ENCODE results near the gene PDZK1IP1.

Gene PDZK1IP1, protein sequence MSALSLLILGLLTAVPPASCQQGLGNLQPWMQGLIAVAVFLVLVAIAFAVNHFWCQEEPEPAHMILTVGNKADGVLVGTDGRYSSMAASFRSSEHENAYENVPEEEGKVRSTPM

DNA sequence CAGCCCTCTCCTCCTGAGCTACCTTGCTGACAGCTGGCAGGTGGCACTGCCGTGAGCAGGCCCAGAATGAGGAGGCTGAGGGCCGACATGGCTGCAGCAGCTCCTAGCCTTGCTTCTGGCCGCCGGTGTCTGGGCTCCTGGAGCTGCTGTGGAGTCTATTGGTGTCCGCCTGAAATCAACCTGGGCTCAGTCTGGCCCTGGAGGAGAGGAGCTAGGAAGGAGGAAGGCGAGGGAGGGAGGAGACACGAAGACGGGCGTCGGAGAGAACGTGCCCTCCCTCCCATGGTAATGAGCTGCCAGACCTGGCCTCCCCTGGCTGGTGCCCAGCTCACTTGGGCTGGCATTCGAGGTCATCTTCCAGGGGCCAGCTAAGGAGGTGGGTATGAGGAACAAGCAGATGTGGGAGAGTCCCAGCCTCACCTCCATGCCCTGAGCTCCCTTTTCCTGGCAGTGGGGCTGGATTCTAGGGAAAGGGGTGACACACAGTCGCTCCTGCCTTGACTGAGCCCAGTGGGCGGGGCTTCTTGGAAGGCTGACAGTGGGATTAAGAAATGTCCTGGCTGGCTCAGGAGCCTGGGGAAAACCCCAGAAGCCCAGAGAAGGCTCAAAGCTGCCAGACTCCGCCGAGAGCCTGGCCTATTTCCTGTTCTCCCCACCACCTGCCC, at the start of gene PDZK1IP1:
Gene PDZK1IP1 (minus strand): TSS at position 193 of the 665 bp plus-strand sequence. CDS start 104 bp downstream, at position 89.
- H3K27ac ChIP-seq, result peak within 1 kb of the TSS; percentile 71
- TF ChIP-seq, protein P1, sequence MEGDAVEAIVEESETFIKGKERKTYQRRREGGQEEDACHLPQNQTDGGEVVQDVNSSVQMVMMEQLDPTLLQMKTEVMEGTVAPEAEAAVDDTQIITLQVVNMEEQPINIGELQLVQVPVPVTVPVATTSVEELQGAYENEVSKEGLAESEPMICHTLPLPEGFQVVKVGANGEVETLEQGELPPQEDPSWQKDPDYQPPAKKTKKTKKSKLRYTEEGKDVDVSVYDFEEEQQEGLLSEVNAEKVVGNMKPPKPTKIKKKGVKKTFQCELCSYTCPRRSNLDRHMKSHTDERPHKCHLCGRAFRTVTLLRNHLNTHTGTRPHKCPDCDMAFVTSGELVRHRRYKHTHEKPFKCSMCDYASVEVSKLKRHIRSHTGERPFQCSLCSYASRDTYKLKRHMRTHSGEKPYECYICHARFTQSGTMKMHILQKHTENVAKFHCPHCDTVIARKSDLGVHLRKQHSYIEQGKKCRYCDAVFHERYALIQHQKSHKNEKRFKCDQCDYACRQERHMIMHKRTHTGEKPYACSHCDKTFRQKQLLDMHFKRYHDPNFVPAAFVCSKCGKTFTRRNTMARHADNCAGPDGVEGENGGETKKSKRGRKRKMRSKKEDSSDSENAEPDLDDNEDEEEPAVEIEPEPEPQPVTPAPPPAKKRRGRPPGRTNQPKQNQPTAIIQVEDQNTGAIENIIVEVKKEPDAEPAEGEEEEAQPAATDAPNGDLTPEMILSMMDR (conservative IDR thresholded peaks at IDR 0.05), result no peak
- peak; percentile 33; the same call in 1 of the 2 replicates for TF ChIP-seq ZFX (IDR thresholded peaks at IDR 0.05)

DNA sequence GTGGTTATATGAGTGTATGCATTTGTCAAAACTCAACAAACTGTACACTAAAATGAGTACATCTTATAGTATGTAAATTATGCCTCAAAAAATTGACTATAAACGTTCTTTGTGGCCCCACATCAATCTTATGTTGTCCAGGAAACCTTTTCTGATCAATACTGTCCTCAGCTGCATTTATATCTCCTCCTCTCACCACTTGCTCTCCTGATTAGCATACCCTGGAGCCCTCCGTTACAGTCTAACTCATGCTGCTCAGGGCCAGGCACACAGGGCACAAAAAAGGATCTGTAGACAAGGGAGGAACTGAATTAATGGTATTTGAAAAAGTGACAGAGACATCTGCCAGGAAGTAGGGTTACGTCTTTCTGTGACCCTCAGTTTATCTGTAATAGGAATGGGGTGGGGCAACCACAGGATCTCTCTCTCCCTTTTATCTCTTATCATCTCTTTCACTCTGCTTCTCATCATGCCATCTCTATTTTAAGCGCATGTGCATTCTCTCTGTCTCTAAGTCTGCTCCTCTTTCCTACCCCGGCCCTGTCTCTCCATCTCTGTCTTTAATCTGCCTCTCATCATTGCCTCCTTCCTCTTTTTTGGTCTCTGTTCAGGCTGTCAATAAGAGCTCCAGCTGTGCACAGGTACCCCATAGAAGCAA, 49.2 kb upstream of the PDZK1IP1 start:
- no peak for TF ChIP-seq ZFX (IDR thresholded peaks at IDR 0.05)
- TF ChIP-seq, protein P1 (conservative IDR thresholded peaks at IDR 0.05), result no peak
- no peak overlapping the region for H3K27ac ChIP-seq

DNA sequence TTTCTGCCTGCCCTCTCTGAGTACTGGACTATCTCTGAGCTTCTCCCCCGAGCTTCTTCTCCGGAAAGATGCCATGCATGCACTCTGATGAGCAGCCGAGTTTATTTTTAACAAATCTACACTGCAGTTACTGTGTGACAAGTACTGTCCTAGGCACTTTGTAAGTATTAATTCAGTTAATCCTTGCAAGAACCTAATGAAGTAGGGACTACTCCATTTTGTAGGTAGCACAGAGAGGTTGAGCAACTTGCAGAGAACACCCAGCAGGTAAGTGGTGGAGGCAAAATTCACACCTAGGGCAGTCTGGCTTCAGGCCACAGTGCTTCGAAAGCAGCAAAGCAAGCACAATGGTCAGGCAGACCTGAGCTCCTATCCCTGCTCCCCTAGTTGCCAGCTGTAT, 46.0 kb upstream of the PDZK1IP1 start:
- no peak overlapping the region for H3K27ac ChIP-seq
- TF ChIP-seq ZFX (IDR thresholded peaks at IDR 0.05), result no peak
- TF ChIP-seq, protein P1 (conservative IDR thresholded peaks at IDR 0.05), result no peak

DNA sequence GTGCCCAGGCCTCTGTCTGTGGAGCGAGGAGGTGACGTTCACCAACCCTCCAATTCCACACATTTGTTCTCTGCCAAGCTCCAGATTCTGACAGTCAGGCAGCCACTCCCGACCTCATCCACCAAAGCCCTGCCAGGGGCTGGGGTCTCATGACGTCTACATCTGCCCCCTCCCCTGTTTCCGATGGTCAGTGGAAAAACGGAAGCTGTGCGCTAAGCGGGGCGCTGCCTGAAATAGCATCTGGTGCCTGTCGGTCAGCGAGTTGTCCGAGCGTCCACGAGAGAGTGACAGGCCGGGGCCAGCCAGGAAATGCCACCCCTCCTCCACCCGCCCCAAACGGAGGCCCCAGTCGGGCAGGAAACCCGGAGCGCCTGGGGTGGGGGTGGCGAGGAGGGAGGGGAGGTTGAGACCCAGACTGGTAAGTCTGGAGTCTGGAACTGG, 45.4 kb upstream of the PDZK1IP1 start:
- no peak overlapping the region for H3K27ac ChIP-seq

DNA sequence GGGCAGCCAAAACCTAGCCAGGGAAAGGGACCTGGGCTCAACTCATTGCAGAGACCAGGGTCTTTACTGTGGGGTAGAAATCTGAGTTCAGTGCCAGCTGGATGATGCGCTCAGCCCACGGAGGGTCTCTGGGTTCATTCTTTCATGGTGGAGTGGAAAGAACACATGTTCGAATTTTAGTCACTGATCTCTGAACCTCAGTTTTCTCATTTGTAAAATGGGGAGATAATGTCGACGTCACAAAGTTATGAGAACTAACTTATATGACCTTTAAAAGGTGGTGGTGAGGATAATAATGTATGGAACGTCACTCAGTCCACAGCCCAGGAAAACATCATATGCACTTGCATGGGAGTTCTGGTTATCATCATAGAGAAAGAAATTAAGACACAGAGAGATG, 43.4 kb upstream of the PDZK1IP1 start:
- no peak overlapping the region for H3K27ac ChIP-seq

More for the DNA sequence above, 45.4 kb upstream of the PDZK1IP1 start:
- TF ChIP-seq, protein P1 (conservative IDR thresholded peaks at IDR 0.05), result no peak
- no peak for TF ChIP-seq ZFX (IDR thresholded peaks at IDR 0.05)

DNA sequence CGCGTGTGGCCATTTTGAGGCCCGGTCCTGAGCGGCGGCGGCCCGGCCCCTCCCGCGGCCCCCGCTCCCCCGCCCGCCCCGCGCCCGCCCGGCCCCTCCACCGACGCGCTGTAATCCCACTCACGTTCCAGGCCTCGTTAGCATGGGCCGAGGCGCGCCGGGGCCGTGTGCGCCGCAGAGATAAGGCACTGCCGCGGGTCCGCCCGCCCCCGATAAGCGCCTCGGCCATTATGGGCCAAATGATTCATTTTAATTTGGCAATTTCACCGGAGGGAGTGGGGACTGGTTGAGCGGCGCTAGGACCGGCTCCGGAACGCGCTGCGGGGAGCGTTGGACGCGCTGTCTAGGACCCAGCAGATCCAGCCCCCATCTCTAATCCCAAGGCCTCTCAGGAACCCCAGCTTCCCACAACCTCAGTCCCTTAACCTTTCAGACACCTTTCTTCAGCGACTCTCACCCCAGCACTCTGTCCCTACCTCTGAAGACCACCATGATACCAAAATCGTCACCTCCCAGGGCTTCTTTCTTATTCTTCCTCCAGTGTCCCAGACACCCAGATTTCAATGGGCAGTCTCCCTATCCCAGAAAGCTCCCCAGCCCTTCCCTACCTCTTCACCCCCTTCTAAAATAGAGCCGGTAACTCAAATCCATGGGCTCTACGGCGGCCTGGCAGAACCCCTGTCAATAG, 42.5 kb upstream of the PDZK1IP1 start, which contains the start of gene TAL1:
Gene TAL1 (minus strand): TSS at position 39 of the 688 bp plus-strand sequence. CDS start 6,337 bp downstream, outside the sequence.
- TF ChIP-seq, protein P1 (conservative IDR thresholded peaks at IDR 0.05), result no peak
- TF ChIP-seq ZFX (IDR thresholded peaks at IDR 0.05), result no peak
- no peak within 1 kb of the TSS for H3K27ac ChIP-seq

More for the DNA sequence above, 43.4 kb upstream of the PDZK1IP1 start:
- TF ChIP-seq, protein P1 (conservative IDR thresholded peaks at IDR 0.05), result no peak
- TF ChIP-seq ZFX (IDR thresholded peaks at IDR 0.05), result no peak

Measured in C4-2B (cell line).